OCI-LY7 (cell line): Measurements from ENCODE around the gene PIGS. TPM values are rescaled to one million over a fixed set of nuclear protein-coding genes. Genes with fewer than 3 reads are reported as not detected.

Experiments
- BruUV-seq: library from RNA; stranded (reverse); fragments of 400-500 nt; replicated peaks from 2 replicates; lab custom pipeline; 2021; lab: Mats Ljungman, UMichigan
- CTCF ChIA-PET: fragments of 300-600 bp; sonication (Branson Sonifier 250); formaldehyde crosslinking; loops from one replicate; lab custom pipeline; 2022; ENCODE audit warnings: antibody characterized with exemption; ENCODE audit not compliant: unreplicated experiment; lab: Charles Lee
- POLR2A ChIA-PET: fragments of 300-600 bp; sonication (Branson Sonifier 250); formaldehyde crosslinking; loops from one replicate; lab custom pipeline; 2022; ENCODE audit warnings: antibody characterized with exemption; lab: Charles Lee
- DNase-seq: peaks from one replicate; pipeline ENCODE4 v3.0.0-alpha.2; 2015; ENCODE audit warnings: low spot score
- H2AFZ ChIP-seq: fragments of 200-600 bp; sonication (generic), shearing (Covaris generic); 2 replicates; pipeline ENCODE4 v1.6.1; 2014; ENCODE audit warnings: mild to moderate bottlenecking, antibody characterized with exemption, low read length, moderate library complexity
- H3K27ac ChIP-seq: fragments of 200-600 bp; sonication (generic); 2 replicates; pipeline ENCODE4 v1.5.1; 2014; ENCODE audit warnings: mixed run types, low read depth, mild to moderate bottlenecking, moderate library complexity, low read length, inconsistent platforms; ENCODE audit not compliant: poor library complexity, severe bottlenecking
- H3K36me3 ChIP-seq: fragments of 200-600 bp; sonication (generic); 2 replicates; pipeline ENCODE4 v1.6.1; 2014; ENCODE audit warnings: mild to moderate bottlenecking, antibody characterized with exemption, low read length, moderate library complexity, mixed read lengths; ENCODE audit not compliant: insufficient read depth
- H3K4me1 ChIP-seq: fragments of 200-600 bp; sonication (generic); 2 replicates; pipeline ENCODE4 v1.5.1; 2014; ENCODE audit warnings: mild to moderate bottlenecking, low read length; ENCODE audit not compliant: insufficient read depth, poor library complexity, severe bottlenecking
- H3K4me2 ChIP-seq: fragments of 200-600 bp; sonication (generic); 2 replicates; pipeline ENCODE4 v1.6.1; 2014; ENCODE audit warnings: mild to moderate bottlenecking, low read length
- H3K4me3 ChIP-seq: fragments of 200-600 bp; sonication (generic); 2 replicates; pipeline ENCODE4 v1.5.1; 2014; ENCODE audit warnings: mild to moderate bottlenecking, low read depth, low read length; ENCODE audit not compliant: poor library complexity, severe bottlenecking
- H3K79me2 ChIP-seq: fragments of 200-600 bp; sonication (generic); 2 replicates; pipeline ENCODE4 v1.6.1; 2016; ENCODE audit warnings: low read depth, mild to moderate bottlenecking, low read length, moderate library complexity, mixed read lengths; ENCODE audit not compliant: insufficient read depth
- H3K9me2 ChIP-seq: fragments of 200-600 bp; sonication (generic); 2 replicates; pipeline ENCODE4 v1.6.1; 2016; ENCODE audit warnings: mild to moderate bottlenecking, low read length, mixed read lengths; ENCODE audit not compliant: insufficient read depth
- H3K9me3 ChIP-seq: fragments of 200-600 bp; sonication (generic); 2 replicates; pipeline ENCODE4 v1.6.1; 2014; ENCODE audit warnings: mild to moderate bottlenecking, mixed run types, low read length, mixed read lengths
- H4K20me1 ChIP-seq: fragments of 200-600 bp; sonication (generic); 2 replicates; pipeline ENCODE4 v1.6.1; 2014; ENCODE audit warnings: mild to moderate bottlenecking, antibody characterized with exemption, low read length, moderate library complexity, mixed read lengths; ENCODE audit not compliant: insufficient read depth
- CTCF ChIP-seq: fragments of 200-600 bp; sonication (generic); conservative IDR thresholded peaks from 2 replicates; pipeline ENCODE4 v1.5.1; 2014; ENCODE audit warnings: mild to moderate bottlenecking, antibody characterized with exemption, low read length, moderate library complexity, mixed read lengths
- EZH2phosphoT487 ChIP-seq: fragments of 200-600 bp; sonication (generic); IDR thresholded peaks from 2 replicates; pipeline ENCODE4 v1.6.1; 2018; ENCODE audit warnings: low read depth, borderline replicate concordance, mild to moderate bottlenecking, mixed run types, antibody characterized with exemption, low read length, moderate library complexity, mixed read lengths
- intact Hi-C: fragments of 100-400 bp; cut with micrococcal nuclease; formaldehyde crosslinking; loops from one replicate; pipeline ENCODE4 v1.10.0; 2022; ENCODE audit not compliant: unreplicated experiment
- total RNA-seq, 2 experiments: library from RNA; depleted of rRNA in 1 of 2; stranded (reverse); fragments of >200 nt in 1 of 2; shearing (Covaris generic) in 1 of 2; gene quantifications; 2 replicates each; pipeline ENCODE4 v1.2.3, GENCODE V29; 2014 to 2022

PIGS gene
- total RNA-seq, 2 experiments from 2014 or later = 13.9 to 34.0 TPM

DNA sequence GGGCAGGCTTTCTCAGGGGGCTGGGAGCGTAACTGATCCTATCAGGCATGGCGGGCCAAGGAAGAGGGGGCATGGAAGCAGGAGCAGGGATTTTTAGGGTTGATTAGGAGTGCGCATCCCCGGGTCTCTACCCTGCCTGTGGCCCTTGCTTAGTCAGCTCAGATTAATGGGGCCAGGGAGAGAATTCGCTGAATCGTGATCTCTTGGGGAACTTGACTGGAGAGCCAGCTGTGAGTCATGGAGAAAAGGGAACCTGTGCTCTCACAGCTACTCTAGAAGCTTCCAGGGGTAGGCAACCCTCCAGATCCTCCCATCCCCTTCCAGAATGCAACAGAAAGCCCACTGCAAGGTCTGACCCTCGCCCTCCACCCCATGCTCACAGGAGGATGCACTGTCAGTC, 61.5 kb downstream of the PIGS start:
- no peaks in the 10 kb centered on the region for H3K4me1 ChIP-seq
- no peak for DNase-seq
- H2AFZ ChIP-seq = no peak overlapping the region
- no peak overlapping the region for H3K27ac ChIP-seq
- H3K9me2 ChIP-seq = no peaks in the 10 kb centered on the region
- no peak for TF ChIP-seq CTCF
- TF ChIP-seq EZH2phosphoT487 = no peak
- H4K20me1 ChIP-seq = no peaks in the 10 kb centered on the region
- CTCF ChIA-PET = no interaction called here
- no peak overlapping the region for H3K4me2 ChIP-seq
- no TSS peak for BruUV-seq
- intact Hi-C loops = no loop called here
- no peaks in the 10 kb centered on the region for H3K79me2 ChIP-seq
- no peaks in the 10 kb centered on the region for H3K9me3 ChIP-seq
- POLR2A ChIA-PET = no interaction called here
- no peak overlapping the region for H3K4me3 ChIP-seq
- no peaks in the 10 kb centered on the region for H3K36me3 ChIP-seq

GRCh38 chr17:28508211-28508724, 63.1 kb downstream of the PIGS start:
- intact Hi-C loops = no loop called here
- CTCF ChIA-PET = interaction anchor here (0.6 kb wide), 1 partner anchor 67 kb away, joined by 3 read pairs; no protein-coding TSS in a partner anchor
- Histone ChIP-seq H3K4me1 (no peaks in the 10 kb centered on the region), H3K9me2 (no peaks in the 10 kb centered on the region), H3K36me3 (no peaks in the 10 kb centered on the region), H3K27ac (no peak overlapping the region), H3K4me3 (no peak overlapping the region), H3K9me3 (no peaks in the 10 kb centered on the region), H2AFZ (no peak overlapping the region), H3K79me2 (no peaks in the 10 kb centered on the region), H3K4me2 (no peak overlapping the region), H4K20me1 (no peaks in the 10 kb centered on the region)
- DNase-seq = no peak
- no TSS peak for BruUV-seq
- POLR2A ChIA-PET = interaction anchor here (0.6 kb wide), 1 partner anchor 300 kb away, joined by 3 read pairs; no protein-coding TSS in a partner anchor
- no peak for TF ChIP-seq CTCF
- no peak for TF ChIP-seq EZH2phosphoT487

DNA sequence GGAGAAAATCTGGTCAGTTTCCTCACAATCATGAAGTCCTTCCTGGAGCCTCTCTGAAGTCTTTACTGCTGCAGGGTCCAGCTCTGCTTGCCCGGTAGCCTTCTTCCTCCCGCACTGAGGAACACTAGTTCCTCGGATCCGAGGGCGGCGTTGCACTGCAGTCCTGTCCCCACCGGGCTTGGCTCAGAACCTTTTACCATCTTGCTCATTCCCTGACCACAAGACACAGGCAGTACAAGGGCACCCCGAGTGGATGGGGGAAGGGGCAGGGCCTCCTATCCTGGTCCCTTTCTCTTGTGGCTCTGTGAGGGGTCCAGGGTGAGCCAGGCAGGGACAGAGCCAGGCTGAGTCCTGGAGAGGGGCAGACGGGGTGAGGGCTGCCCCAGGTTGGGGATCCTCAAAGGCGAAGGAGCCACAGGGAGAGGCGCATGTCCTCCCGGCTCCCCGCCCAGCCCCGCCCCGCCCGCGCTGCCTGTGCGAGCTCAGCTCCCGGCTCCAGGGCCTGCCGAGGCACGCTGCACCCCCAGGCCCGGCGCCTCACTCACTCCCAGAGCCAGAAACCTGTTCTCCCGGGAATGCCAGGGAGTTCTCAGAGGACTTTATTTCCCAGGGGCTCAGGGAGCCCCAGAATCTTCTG, 63.6 kb downstream of the PIGS start:
- Histone ChIP-seq H2AFZ (no peak overlapping the region), H3K27ac (no peak overlapping the region), H4K20me1 (no peaks in the 10 kb centered on the region), H3K36me3 (no peaks in the 10 kb centered on the region), H3K4me3 (no peak overlapping the region), H3K4me2 (no peak overlapping the region), H3K4me1 (no peaks in the 10 kb centered on the region), H3K79me2 (no peaks in the 10 kb centered on the region), H3K9me2 (no peaks in the 10 kb centered on the region), H3K9me3 (no peaks in the 10 kb centered on the region)
- CTCF ChIA-PET = no interaction called here
- no TSS peak for BruUV-seq
- POLR2A ChIA-PET = interaction anchor here (0.6 kb wide), 1 partner anchor 299 kb away, joined by 3 read pairs; no protein-coding TSS in a partner anchor
- TF ChIP-seq CTCF (no peak), EZH2phosphoT487 (no peak)
- DNase-seq = no peak
- intact Hi-C loops = no loop called here
